ENCODE measurements around the gene DOCK10.

Gene DOCK10

GRCh38 chr2:224799691-224800090, 242.6 kb downstream of the DOCK10 start:
- TF ChIP-seq CTCF (IDR thresholded peaks at IDR 0.05; ENCODE audit: borderline replicate concordance, control extremely low read depth, extremely low read depth, insufficient read depth, missing control alignments): no peak
- DNase-seq (ENCODE audit: low spot score): no peak
- in situ Hi-C loops (cut with MboI; ENCODE audit: low sequenced_read_pairs, unreplicated experiment): no loop called here

DNA sequence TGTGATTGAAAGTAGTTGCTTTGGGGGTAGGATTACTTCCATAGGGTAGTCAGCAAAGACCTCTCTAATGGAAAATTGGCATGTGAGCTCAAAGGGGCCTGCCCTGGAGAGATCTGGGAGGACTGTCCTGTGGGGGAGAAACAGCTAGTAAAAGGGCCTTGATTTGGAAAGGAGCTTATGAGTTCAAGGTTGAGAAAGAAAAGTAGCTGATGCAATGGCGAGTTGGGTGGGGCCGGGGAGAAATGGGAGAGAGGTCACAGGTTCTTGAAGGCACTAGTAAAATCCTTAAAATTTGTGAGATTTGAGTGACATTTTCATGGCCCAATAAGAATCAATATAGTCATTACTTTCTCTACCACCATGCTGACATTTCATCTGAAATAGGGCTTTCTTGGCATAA, 244.1 kb downstream of the DOCK10 start:
- in situ Hi-C loops (cut with MboI; ENCODE audit: low sequenced_read_pairs, unreplicated experiment): no loop called here
- TF ChIP-seq CTCF (IDR thresholded peaks at IDR 0.05; ENCODE audit: borderline replicate concordance, control extremely low read depth, extremely low read depth, insufficient read depth, missing control alignments): no peak
- DNase-seq (ENCODE audit: low spot score): no peak

DNA sequence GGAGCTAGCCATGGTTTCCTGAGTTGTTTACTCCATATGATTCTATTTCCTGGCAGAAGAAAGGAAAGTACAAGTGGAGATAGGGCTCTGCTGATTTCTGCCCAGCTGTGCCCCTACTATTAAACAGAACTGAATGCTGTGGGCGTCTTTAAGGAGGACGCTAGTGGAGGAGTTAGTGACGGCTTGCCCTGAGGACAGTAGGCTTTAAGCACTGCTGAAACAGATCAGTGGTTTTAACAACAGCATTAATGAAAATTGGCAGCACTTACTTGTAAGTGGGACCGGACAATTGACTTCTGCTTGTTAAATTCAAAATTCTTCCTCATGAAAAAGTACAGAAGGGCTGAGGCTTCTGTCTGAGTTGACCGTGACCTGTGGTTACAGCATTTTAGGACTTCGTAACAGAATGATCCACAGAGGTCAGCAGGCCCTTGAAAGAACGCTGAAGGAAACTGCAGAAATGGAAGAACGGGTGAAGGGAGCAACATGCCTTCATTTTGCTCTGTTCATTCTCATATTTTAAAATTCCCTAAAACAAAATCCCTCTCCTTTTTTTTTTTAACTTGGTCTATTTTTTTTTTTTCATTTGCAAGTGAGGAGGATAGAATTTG, 245.5 kb downstream of the DOCK10 start:
- in situ Hi-C loops (cut with MboI; ENCODE audit: low sequenced_read_pairs, unreplicated experiment): no loop called here
- no peak for DNase-seq (ENCODE audit: low spot score)
- TF ChIP-seq CTCF (IDR thresholded peaks at IDR 0.05; ENCODE audit: borderline replicate concordance, control extremely low read depth, extremely low read depth, insufficient read depth, missing control alignments): no peak

GRCh38 chr2:224793946-224794345, 248.3 kb downstream of the DOCK10 start:
- no peak for DNase-seq (ENCODE audit: low spot score)
- in situ Hi-C loops (cut with MboI; ENCODE audit: low sequenced_read_pairs, unreplicated experiment): no loop called here
- no peak for TF ChIP-seq CTCF (IDR thresholded peaks at IDR 0.05; ENCODE audit: borderline replicate concordance, control extremely low read depth, extremely low read depth, insufficient read depth, missing control alignments)

GRCh38 chr2:224786848-224787247, 255.4 kb downstream of the DOCK10 start:
- no peak for TF ChIP-seq CTCF (IDR thresholded peaks at IDR 0.05; ENCODE audit: borderline replicate concordance, control extremely low read depth, extremely low read depth, insufficient read depth, missing control alignments)
- in situ Hi-C loops (cut with MboI; ENCODE audit: low sequenced_read_pairs, unreplicated experiment): no loop called here
- DNase-seq (ENCODE audit: low spot score): no peak

DNA sequence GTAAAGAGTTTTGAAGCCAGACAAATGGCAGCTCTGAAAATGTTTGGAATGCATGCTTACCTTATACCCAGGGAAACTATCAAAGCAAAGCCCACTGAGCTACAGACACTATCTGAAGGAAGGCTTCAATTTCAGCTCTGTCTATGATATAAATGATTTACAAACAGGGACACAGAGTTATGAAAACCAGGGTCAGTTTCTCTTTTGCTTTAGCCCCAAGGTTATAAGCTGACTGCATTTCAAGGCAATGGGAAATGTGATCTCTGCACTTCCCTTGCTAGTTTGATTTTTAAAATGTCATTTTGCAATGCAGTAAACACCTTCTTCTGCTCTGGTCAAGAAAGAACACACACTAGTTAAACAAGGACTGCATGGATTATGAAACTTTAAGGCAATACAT, 260.9 kb downstream of the DOCK10 start:
- in situ Hi-C loops (cut with MboI; ENCODE audit: low sequenced_read_pairs, unreplicated experiment): no loop called here
- no peak for DNase-seq (ENCODE audit: low spot score)
- TF ChIP-seq CTCF (IDR thresholded peaks at IDR 0.05; ENCODE audit: borderline replicate concordance, control extremely low read depth, extremely low read depth, insufficient read depth, missing control alignments): no peak
